Right kidney (tissue), 1 donor: Measurements from ENCODE around the gene NPAS2.

ENCODE experiments used
- DNase-seq: peaks from one replicate; pipeline ENCODE4 v3.0.0-alpha.2; 2016

NPAS2 gene

DNA sequence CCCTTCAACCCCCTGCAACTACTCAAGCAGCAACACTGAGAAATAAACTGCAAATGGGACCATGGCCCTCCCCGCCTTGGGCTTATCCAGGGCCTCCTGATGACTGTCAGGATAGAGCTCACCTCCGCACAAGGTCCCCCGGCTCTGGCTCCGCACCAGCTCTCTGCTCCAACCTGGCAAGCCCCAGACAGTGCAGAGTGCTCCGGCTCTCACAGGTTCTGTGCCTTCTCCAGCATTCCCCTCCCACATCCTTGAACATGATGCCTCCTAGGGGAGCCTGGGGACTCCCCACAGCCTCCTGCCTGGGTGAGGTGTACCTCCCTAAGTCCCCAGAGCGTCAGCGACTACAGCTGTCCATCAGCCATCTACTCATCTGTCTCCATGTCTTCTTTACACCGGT, 26.7 kb upstream of the NPAS2 start:
- DNase-seq = no peak

DNA sequence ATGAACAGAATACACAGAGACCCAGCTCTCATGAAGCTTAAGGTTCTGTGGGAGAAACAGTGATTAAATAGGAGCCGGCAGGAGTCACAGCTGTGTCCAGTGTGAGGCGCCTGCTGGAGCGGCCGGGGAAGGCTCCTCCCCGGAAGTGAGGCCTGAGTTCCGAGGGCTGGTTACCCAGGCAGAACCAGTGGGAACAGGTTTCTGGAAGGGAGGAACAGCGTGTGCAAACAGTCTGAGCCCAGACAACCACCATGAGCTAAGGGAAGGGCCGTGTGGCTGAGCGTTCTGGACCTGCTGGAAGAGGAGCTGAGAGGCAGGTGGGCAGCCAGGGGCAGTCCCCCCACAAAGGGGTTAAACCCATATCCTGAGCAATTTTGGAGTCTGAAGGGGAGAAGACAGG, 26.0 kb upstream of the NPAS2 start:
- no peak for DNase-seq

DNA sequence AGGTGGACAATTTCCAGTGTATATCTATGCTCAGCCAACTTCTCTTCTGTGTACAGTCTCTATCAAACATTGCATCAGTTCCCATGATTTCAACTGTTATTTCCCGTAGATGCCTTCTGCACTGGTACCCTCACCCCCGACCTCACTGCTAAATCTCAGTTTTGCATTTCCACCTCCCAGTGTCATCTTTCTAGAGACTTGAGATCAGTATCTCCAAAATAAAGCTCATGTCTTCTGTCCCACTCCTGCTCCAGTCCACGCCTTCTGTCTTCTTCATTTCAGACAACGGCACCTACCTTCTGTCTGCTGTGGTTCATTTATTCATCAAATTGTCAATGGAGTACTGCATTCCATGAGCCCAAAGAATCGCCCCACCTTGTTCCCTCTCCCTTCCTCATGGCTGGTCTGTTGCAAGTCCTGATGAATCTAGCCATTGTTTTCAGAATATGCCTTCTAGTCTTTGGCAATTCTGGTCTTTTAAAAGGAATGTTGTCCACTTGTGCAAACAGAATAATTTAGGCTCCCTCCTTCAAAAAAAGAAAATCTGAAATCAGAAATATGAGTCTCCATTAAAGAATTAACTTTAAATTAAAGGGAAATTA, 23.3 kb upstream of the NPAS2 start:
- DNase-seq = no peak

DNA sequence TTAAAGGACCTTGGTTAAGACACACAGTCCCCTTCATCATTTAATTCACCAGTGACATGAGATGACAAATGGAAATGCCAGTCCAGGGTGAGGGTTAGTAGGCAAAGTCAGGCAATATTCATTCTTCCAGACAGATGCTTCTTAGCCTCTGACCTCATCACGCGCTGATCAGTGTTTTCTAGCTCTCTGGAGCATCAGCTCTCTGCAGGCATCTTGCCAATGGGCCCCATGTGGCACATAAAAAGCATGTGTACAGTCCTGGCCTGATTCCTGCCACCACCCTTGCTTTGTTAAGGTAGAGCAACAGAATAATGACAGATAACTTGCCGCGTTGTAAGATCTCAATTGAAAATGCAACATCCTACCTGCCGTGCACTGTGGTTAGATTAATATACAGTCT, 20.3 kb upstream of the NPAS2 start:
- no peak for DNase-seq

DNA sequence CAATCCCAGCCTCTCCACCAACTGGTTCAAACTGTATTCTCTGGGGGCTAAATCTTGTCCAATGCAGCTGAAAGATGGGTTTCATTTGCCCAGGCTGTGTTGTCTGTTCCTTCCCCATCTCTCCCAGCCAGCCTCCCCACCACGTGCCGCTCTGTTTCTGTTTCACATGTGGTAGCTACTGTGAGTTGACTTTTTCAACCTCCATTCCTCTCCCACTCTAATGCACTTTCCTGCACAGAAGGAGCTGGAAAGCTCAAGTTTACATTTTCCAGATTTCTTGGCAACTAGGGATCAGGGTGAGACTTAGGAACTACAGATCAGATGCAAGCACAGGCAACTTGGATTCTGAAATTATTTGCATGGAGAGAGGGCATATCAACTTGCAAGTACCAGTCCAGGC, 19.0 kb upstream of the NPAS2 start:
- no peak for DNase-seq

DNA sequence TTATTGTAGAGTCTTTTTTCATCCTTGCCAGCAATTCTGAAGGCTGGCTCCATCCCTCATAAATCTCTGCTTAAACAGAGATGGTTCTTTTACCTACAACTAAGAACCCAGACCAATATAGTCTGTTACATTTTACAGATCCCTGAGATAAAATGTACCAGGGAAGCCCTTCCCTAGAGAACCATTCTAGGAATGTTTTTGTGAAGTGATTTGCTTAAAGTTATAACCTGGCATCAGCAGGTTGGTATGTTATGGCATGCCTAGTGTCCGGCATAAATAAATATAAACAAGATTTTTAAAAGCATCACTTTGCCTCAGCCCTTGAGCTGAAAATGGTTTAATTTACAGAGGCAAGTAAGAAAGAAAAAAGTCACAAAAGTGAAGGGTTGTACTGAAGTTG, 18.5 kb upstream of the NPAS2 start:
- no peak for DNase-seq

DNA sequence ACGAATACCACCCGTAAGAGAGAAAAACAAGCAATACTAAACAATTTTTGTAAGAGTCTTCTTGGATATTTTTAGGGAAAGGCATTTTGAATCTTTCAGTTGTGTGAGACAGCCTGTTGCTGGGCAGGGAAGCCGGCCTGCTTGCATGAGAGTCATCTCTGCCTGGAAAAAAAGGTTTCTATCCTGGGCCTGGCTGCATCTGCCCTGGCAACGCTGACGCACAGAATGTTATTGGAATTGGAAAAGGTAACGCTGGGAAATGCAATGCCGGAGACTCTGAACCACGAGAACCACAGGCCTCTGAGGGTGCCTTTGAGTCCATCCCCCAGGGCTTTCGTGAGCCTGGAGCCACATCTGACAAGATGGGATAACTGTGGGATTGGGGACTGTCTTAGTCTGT, 17.9 kb upstream of the NPAS2 start:
- no peak for DNase-seq

DNA sequence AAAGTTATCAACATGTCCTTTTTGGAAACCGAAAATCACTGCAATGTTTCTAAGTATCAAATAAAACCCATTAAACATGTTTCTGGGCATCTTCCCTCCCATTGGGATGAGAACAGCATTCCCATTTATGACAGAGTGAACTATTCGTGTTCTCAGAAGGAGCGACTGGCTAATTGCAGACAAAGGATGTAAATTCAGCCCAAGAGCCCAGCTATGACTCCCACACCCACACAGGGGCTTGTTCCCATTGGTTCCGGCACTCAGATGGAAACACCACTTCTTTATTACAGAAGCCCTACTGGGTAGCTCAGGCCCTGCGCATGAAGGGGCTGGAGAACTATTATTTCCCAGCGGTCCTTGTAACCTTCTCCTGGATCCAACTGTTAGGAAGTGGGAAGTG, 16.6 kb upstream of the NPAS2 start:
- DNase-seq = no peak

DNA sequence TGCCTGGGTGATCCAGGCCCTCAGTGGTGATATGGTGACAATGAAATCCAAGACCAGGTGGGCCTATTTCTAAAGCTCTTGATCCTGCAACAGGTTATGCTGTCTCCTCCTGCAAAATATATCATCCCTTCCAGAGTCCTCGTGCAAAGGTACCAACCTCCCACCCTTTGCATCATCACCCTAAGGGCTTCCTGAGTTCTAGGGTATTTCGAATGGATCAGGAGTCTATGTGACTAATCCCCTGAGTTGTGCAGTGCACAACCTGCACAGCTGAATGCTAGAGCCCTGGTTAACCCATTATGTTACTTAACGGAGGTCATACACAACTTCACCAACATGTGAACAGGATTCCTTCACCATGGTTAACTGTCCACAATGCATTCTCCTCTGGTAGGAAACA, 13.4 kb upstream of the NPAS2 start:
- no peak for DNase-seq

DNA sequence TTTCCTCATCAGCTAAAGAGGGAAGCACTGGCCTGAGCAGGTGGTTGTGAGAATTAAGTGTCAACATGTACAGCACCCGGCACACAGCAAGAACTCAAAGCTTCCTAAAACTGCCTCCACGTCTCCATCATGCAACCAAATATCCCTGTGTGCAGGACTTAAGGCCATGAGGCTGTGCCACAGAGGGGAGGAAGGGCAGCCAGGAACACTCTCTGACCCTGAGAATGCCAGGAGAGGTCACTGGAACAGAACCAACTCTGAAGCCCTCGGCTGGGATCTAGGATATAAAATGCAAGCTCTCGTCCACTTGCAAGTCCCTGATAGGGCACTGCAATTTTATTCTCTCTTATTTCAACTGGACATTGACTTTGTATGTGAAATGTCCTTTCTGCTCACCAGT, 12.2 kb upstream of the NPAS2 start:
- DNase-seq = no peak

DNA sequence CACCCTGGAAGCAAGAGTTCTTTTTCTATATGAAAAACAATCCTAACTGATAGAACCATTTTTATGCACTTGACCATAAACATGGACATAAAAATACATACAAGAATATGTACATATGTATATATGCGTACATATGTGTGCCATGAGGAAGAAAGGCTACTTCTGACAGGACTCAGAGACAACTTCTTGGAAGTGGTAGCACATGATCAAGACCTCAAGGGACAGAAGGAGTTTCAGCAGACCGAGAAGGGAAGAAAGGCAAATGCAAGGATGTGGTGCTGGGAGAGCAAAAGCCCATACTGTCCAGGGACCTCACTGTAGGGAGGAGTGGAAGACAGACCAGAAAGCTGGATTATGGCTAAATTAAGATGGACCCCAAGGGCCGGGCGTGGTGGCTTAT, 11.4 kb upstream of the NPAS2 start:
- DNase-seq = no peak

DNA sequence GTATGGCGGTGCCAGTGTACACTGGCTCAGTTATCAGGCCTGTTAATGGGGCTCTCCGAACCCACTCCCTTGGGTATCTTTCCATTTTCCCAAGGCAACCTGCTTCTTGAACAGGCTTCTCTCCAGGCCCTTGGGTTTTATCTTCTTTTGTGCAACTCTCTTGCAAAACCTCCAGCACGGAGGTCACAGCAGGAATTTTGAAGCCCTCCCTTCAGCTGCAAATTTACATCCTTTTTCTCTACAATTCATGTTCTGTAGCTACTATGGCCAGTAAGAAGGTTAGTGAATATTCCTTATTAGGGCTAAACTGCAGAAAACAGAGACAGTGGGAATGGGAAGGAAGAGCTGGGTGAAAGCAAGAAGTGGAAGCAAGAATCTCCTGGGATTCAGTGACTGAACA, 10.4 kb upstream of the NPAS2 start:
- DNase-seq = no peak

DNA sequence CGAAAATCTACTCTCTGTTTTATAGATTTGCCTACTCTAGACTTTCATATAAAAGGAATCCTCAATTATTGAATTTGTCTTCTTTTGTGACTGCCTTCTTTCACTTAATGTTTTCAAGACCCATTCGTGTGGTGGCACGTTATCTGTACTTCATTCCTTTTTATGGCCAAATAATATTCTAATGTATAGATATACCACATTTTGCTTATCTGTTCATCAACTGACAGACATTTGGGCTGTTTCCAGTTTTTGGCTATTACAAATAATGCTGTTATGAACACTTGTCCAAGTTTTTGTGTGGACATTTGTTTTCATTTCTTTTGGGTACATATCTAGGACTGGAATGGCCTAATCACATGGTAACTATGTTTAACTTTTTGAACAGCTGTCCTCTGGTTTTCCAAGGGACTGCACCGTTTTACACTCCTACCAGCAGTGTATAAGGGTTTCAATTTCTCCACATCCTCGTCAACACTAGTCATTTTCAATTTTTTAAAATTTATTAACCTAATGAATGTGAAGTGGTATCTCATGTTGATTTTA, 9.3 kb upstream of the NPAS2 start:
- no peak for DNase-seq

DNA sequence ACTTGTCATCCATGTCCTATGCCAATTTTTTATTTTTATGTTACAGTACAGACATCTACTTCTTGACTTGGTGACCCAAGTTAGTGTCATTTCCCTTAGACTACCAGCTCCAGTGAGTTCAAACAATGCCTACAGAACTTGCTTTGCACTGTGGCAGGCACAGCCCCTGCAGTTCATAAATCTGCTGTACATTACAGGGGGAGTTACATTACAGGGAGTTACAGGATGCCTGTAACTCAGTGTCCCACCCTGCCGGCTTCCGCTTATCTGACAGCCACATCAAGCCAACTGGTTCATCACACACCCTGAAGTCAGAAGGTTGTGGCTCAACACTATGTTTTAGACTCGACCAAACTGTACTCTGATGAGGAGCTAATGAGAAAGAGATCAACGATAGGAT, 7.8 kb upstream of the NPAS2 start:
- peak; percentile 26 for DNase-seq

DNA sequence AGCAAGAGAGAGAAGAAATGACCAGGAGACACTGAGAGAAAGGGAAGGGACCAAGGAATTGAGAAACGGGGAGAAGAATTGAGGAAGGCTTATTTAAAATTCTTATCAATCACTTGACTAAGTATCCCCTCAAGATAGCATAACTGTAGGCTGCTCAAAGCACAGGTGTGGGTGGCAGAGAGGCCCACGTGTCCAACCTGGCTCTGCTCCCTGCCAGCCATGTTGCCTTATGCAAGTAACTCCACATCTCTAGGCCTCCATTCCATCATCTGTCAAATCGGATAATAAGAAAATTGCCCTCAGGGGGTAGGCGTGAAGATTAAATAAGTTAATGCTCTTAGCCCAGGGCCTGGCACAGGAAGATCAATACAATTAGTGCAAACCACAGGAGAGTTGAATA, 7.4 kb upstream of the NPAS2 start:
- DNase-seq = no peak

DNA sequence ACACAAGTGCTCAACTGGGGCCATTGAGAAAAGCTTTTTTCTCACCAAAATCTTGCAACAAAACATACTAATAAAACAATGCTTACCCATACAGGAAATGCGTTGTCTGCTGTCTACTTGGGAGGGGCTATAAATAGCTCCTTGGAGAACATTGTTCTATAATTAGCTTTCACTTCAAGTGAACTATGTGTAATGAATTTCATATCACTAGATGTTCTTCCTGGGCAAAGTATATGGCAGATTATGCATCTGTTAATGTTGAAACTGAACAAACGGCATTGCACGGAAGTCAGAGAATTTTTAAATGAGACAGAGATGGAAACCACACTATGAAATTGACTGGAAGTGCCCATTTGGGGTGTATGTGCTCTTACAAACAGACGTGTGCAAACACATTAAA, 6.4 kb upstream of the NPAS2 start:
- DNase-seq = no peak

DNA sequence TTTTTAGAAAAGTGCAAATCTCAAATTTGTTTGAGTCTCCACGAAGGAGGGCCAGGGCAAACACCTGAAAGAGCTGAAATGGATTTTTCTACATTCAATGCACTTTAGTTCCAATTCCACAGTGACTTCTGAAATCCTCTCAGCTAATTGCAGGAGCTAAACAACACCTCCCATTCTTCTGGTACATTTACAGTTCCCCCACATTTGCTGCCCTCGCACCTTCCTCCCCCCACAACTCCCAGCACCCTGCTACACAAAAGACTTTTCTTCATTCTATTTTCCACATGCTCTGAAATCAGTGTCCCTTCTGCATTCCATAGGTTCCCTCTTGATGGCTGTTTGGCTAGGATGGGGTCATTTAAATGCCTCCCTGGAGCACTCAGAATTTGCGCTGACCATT, 5.9 kb upstream of the NPAS2 start:
- DNase-seq = no peak

DNA sequence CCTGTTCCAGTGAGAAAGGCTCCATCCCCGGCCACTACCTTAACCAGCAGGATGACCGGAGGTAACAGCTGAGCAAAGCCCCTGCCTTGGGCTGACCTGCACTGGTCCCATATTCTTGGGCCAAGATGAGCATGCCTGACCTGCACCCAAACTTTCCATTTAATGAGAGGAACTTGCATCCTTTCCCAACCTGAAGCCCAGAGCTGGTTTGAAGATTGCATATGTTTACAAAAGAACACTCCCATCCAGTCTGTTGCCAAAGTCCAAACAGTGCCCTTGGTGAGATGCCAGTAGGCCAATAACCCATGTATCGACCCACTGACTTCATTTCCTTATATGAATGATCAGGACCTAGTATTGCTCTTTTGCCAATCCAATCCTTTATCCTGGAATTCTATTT, 5.5 kb upstream of the NPAS2 start:
- no peak for DNase-seq

DNA sequence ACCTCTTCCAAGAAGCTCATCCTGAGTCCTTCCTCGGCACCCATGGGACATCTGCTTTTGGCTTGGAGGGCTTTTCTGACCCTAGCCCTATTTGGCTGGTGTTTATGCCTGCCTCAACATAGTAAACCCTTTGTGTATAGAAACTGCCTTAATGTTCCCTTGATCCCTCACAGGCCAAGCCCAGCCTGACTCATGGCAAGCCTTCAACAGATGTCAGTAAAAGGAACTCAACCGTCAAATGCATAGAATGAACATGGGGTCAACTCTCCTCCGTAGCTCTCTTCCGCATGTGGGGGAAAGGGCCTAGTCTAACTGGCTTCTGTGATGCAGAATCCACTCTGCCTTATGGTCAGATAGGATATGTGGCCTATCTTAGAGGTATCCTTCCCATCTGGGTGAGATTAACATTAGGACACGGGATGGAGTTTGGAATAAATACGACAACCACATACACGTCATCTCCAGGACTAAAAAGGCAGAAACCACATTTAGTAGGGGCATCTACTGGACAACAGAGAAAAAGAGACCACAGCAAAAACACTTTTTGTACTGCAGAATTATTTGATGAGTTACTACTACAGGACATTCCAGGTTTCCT, 2.5 kb upstream of the NPAS2 start:
- no peak for DNase-seq

DNA sequence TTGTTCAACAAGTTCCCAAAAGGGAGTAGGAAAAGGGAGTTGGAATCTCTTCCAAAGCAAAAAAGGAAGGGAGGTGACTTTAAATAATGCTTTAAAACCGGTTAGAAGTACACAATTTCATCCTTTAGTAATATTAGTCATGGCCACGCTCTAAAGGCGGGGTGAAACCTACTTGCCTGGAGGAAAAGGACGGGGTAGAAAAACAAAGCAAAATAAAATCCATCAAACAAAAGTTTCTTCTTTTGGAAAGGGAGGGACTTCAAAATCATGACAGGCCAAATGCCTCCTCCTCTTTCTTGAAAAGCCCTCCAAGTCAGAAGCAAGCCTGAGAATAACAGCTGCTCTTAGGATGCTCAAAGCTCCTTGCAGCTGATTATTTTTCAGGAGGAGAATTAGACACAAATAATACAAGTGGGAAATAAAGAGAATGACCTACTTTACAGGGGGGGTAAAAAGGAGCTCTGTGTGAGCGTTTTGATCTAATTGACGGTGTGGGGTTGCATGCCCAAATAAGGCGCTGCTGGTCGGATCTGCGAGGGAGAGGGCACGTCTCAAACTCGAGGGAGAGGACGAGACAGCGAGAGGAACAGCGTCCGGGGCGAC, 1.8 kb upstream of the NPAS2 start:
- DNase-seq = no peak

DNA sequence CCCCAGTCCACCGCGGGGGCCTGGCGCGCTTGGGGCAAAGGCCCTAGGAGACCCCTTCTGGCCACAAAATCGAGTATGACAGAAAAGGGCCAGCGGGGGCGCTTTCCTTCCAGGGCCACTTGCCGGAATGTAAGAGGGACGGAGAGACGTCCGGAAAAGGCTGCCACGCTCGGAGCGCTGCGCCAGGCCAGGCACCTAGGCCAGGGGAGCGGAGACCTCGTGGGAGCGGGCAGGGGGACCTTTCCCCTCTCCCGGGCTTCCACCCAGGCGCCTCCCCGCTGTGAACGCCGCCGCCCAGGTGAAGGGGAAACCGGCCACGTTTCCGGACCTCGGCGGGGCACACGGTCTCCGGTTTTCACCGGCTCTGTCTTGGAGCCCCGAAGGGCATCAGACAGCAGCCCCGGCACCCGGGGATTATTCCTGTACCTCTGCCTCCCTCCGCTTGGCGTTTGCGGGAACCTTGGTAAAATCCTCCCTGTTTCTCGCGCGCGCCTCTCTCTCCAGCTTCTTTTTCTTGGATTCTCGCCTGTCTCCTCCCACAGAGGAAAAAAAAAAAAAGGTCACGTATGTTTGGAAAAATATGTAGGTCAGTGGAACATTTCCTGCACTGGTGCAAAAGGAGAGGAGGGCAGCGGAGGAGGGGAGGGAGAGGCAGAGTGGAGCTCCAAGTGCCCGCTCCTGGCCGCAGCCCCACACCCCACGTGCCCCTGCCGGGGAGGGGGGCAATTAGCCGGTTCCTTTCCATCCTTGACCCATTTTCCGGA, 1.2 kb upstream of the NPAS2 start:
- peak; percentile 81 for DNase-seq

DNA sequence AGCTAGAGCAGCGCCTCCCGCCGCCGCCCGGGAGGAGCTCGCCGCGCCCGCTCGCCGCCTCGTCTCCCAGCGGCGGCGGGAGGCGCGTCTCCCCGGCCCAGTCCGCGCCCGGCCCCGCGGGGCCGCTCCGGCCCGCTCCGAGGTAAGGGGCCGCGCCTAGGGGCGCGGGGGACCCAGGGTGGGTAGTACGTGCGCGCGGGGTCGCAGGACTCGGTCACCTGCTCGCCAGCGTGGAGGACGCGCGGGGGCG, 259 bp downstream of the NPAS2 start:
- DNase-seq = no peak

DNA sequence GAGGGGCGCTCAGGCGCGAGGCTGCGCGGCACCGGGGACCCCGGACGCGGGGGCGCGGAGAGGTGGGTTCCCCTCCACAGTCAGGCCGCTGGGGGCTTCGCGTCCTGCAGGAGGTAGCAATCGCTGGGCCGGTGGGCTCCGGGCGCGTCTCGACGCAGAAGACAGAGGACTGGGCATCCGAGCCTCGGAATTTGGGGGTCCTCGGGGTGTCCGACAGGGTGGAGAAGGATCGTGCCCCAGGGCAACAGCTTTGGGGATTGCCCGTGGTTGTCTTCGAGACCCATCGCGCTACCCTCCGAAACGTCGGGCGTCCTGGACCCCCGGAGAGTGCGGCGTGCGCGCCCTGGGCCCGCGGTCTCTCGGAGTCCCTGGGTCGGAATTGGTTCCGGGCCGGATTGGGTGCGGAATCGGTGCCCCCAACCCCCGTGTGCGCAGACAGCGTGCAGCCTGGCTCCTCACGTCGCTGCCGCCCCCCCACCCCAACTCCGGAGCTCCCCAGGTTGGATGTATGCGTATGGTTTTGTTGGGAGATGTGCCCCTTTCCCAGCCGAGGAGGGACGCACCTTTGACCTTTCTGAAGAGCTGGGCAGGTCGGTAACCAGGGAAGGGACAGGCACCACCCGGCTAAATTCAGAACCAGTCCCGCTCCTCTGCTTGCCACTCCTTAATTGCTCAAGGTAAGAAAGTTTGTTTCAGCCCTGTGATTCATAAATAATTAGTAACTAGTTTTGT, 750 bp downstream of the NPAS2 start:
- peak; percentile 70 for DNase-seq
